WTC11 (cell line): ENCODE data around the gene NHLRC2. TPM values are rescaled to one million over a fixed set of nuclear protein-coding genes. Genes with fewer than 3 reads are reported as not detected.

Experiments used
- ATAC-seq: fragments of 200-7000 bp; cut with Tn5 transposase; 2 replicates; pipeline ENCODE4 v1.10.0; 2021; ENCODE audit warnings: mild to moderate bottlenecking, moderate library complexity
- CTCF ChIA-PET: fragments of 300-600 bp; sonication (Branson Sonifier 250); formaldehyde crosslinking; loops from one replicate; lab custom pipeline; 2021; ENCODE audit warnings: antibody characterized with exemption; lab: Charles Lee
- POLR2A ChIA-PET: fragments of 350-600 bp; sonication (Branson Sonifier 250); formaldehyde crosslinking; loops from one replicate; lab custom pipeline; 2021; ENCODE audit warnings: antibody characterized with exemption; lab: Charles Lee
- DNase-seq: peaks from one replicate; pipeline ENCODE4 v3.0.0; 2021; ENCODE audit warnings: low spot score
- H3K27ac Mint-ChIP-seq: 2 replicates; pipeline ENCODE4 v1.8.0; 2021; ENCODE audit warnings: mixed read lengths
- H3K27me3 Mint-ChIP-seq: 2 replicates; pipeline ENCODE4 v1.8.0; 2021; ENCODE audit warnings: low read depth, mild to moderate bottlenecking, moderate library complexity, mixed read lengths
- H3K36me3 Mint-ChIP-seq: 2 replicates; pipeline ENCODE4 v1.8.0; 2021; ENCODE audit warnings: mixed read lengths
- H3K4me1 Mint-ChIP-seq: 2 replicates; pipeline ENCODE4 v1.8.0; 2022; ENCODE audit warnings: mixed read lengths
- H3K4me3 Mint-ChIP-seq: 2 replicates; pipeline ENCODE4 v1.8.0; 2021; ENCODE audit warnings: mild to moderate bottlenecking, moderate library complexity, mixed read lengths
- H3K9me3 Mint-ChIP-seq: 2 replicates; pipeline ENCODE4 v1.8.0; 2021; ENCODE audit warnings: mixed read lengths
- CREB1 ChIP-seq: sonication (generic); formaldehyde crosslinking; IDR thresholded peaks from 2 replicates; pipeline ENCODE4 v1.8.0; 2023; ENCODE audit warnings: mild to moderate bottlenecking, missing genetic modification reagents
- CREM ChIP-seq: sonication (generic); formaldehyde crosslinking; IDR thresholded peaks from 2 replicates; pipeline ENCODE4 v1.8.1; 2022; ENCODE audit warnings: mild to moderate bottlenecking, missing genetic modification reagents, moderate library complexity
- ELF4 ChIP-seq: sonication (generic); formaldehyde crosslinking; IDR thresholded peaks from 2 replicates; pipeline ENCODE4 v1.8.1; 2022; ENCODE audit warnings: low read depth, mild to moderate bottlenecking, moderate library complexity, missing genetic modification reagents
- FOXJ3 ChIP-seq: sonication (generic); formaldehyde crosslinking; IDR thresholded peaks from 2 replicates; pipeline ENCODE4 v1.9.0; 2021; ENCODE audit warnings: missing genetic modification reagents, mild to moderate bottlenecking, borderline replicate concordance
- NFATC4 ChIP-seq: fragments of 250-450 bp; sonication (Bioruptor Pico); IDR thresholded peaks from 2 replicates; pipeline ENCODE4 v1.9.0; 2021; ENCODE audit warnings: mild to moderate bottlenecking
- NR3C1 ChIP-seq: sonication (generic); formaldehyde crosslinking; conservative IDR thresholded peaks from 2 replicates; pipeline ENCODE4 v1.8.1; 2023; ENCODE audit warnings: low read depth, mild to moderate bottlenecking, missing genetic modification reagents
- ZNF219 ChIP-seq: sonication (generic); formaldehyde crosslinking; IDR thresholded peaks from 2 replicates; pipeline ENCODE4 v1.8.0; 2023; ENCODE audit warnings: missing genetic modification reagents, mild to moderate bottlenecking, borderline replicate concordance
- ZNF671 ChIP-seq: fragments of 250-450 bp; sonication (Bioruptor Pico); IDR thresholded peaks from 2 replicates; pipeline ENCODE4 v1.8.0; 2021; ENCODE audit warnings: mild to moderate bottlenecking
- total RNA-seq: library from RNA; stranded (reverse); gene quantifications from 3 replicates; pipeline ENCODE4 v1.2.3, GENCODE V29; 2021
- TF ChIP-seq, protein P1 (sequence below): sonication (generic); formaldehyde crosslinking; IDR thresholded peaks from 2 replicates; pipeline ENCODE4 v1.8.0; 2023; ENCODE audit warnings: missing genetic modification reagents, mild to moderate bottlenecking, borderline replicate concordance
- TF ChIP-seq, protein P2 (sequence below): sonication (generic); formaldehyde crosslinking; IDR thresholded peaks from 2 replicates; pipeline ENCODE4 v1.8.0; 2023; ENCODE audit warnings: mild to moderate bottlenecking, missing genetic modification reagents
- TF ChIP-seq, protein P3 (sequence below): sonication (generic); formaldehyde crosslinking; IDR thresholded peaks from 2 replicates; pipeline ENCODE4 v1.8.1; 2023; ENCODE audit warnings: mild to moderate bottlenecking, moderate library complexity, missing genetic modification reagents
- TF ChIP-seq, protein P4 (sequence below): sonication (generic); formaldehyde crosslinking; IDR thresholded peaks from 2 replicates; pipeline ENCODE4 v1.8.1; 2022; ENCODE audit warnings: missing genetic modification reagents, borderline replicate concordance
- TF ChIP-seq, protein P5 (sequence below): sonication (generic); formaldehyde crosslinking; IDR thresholded peaks from 2 replicates; pipeline ENCODE4 v1.8.1; 2023; ENCODE audit warnings: mild to moderate bottlenecking, missing genetic modification reagents, moderate library complexity
- TF ChIP-seq, protein P6 (sequence below): sonication (generic); formaldehyde crosslinking; IDR thresholded peaks from 2 replicates; pipeline ENCODE4 v1.8.0; 2022; ENCODE audit warnings: mild to moderate bottlenecking, missing genetic modification reagents

Gene NHLRC2
- total RNA-seq, 1 experiment from 2014 or later, result 37.9 TPM

DNA sequence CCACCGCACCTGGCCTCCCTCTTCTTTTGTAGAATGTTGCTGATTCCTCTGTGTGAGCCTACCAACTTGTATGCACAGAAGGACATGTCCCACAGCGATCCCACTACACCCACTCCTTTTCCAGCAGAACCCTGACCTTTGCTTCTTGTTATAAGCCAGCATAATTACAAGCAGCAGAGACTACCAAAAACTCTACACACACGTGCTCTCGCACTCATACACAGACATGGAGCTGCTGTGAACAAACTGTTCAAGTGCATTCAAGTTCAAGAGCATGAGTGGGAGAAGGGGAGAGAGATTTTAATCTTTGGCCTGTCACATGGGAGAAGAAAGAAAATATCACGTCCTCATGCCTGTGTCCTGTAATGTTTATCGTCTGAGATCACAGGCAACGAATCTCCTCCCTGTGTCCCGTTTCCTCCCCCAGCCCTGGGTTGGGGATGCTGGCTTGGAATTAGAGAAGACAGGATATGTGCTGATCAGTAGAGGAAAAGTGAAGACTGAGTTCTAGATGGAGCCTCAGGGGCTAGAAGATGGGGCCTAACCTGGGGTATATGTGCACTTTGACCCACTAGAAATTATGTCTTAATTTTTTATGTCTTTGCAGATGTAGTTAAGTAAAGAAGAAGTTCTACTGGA lies 79.6 kb downstream of the NHLRC2 start:
- Mint-ChIP-seq H3K27ac (no peak overlapping the region), H3K4me3 (no peak overlapping the region), H3K36me3 (no peaks in the 10 kb centered on the region), H3K9me3 (peaks cover 14% of the 10 kb centered on the region), H3K4me1 (0 out of 2 replicates have a peak, but pooled peaks cover 3% of the 10 kb centered on the region), H3K27me3 (no peaks in the 10 kb centered on the region)
- TF ChIP-seq CREM (CRISPR knock-in tag), result no peak
- TF ChIP-seq, protein P1, sequence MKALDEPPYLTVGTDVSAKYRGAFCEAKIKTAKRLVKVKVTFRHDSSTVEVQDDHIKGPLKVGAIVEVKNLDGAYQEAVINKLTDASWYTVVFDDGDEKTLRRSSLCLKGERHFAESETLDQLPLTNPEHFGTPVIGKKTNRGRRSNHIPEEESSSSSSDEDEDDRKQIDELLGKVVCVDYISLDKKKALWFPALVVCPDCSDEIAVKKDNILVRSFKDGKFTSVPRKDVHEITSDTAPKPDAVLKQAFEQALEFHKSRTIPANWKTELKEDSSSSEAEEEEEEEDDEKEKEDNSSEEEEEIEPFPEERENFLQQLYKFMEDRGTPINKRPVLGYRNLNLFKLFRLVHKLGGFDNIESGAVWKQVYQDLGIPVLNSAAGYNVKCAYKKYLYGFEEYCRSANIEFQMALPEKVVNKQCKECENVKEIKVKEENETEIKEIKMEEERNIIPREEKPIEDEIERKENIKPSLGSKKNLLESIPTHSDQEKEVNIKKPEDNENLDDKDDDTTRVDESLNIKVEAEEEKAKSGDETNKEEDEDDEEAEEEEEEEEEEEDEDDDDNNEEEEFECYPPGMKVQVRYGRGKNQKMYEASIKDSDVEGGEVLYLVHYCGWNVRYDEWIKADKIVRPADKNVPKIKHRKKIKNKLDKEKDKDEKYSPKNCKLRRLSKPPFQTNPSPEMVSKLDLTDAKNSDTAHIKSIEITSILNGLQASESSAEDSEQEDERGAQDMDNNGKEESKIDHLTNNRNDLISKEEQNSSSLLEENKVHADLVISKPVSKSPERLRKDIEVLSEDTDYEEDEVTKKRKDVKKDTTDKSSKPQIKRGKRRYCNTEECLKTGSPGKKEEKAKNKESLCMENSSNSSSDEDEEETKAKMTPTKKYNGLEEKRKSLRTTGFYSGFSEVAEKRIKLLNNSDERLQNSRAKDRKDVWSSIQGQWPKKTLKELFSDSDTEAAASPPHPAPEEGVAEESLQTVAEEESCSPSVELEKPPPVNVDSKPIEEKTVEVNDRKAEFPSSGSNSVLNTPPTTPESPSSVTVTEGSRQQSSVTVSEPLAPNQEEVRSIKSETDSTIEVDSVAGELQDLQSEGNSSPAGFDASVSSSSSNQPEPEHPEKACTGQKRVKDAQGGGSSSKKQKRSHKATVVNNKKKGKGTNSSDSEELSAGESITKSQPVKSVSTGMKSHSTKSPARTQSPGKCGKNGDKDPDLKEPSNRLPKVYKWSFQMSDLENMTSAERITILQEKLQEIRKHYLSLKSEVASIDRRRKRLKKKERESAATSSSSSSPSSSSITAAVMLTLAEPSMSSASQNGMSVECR, result no peak
- TF ChIP-seq ZNF671 (CRISPR knock-in tag), result no peak
- TF ChIP-seq NR3C1 (CRISPR knock-in tag), result no peak
- TF ChIP-seq, protein P2, sequence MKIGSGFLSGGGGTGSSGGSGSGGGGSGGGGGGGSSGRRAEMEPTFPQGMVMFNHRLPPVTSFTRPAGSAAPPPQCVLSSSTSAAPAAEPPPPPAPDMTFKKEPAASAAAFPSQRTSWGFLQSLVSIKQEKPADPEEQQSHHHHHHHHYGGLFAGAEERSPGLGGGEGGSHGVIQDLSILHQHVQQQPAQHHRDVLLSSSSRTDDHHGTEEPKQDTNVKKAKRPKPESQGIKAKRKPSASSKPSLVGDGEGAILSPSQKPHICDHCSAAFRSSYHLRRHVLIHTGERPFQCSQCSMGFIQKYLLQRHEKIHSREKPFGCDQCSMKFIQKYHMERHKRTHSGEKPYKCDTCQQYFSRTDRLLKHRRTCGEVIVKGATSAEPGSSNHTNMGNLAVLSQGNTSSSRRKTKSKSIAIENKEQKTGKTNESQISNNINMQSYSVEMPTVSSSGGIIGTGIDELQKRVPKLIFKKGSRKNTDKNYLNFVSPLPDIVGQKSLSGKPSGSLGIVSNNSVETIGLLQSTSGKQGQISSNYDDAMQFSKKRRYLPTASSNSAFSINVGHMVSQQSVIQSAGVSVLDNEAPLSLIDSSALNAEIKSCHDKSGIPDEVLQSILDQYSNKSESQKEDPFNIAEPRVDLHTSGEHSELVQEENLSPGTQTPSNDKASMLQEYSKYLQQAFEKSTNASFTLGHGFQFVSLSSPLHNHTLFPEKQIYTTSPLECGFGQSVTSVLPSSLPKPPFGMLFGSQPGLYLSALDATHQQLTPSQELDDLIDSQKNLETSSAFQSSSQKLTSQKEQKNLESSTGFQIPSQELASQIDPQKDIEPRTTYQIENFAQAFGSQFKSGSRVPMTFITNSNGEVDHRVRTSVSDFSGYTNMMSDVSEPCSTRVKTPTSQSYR (CRISPR knock-in tag), result no peak
- ATAC-seq (no peak), DNase-seq (no peak)
- CTCF ChIA-PET, result no interaction called here
- POLR2A ChIA-PET, result no interaction called here

DNA sequence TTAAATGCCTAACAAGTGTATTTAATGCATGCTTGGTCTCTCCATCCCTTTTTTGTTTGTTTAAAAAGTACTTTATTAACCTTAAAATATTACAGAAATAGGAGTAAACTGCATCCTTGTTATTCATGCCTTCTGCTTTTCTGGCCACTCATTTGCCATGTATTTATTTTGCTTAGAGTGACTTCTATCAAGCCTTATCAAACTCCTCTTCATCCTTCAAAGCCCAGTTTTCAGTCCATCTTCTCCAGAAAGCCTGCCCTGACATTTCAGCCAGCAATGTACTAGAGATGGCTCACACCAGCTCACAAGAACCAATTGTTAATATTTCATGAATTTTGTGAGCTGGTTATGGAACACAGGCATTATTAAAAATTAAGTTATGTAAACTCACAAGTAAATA lies 82.8 kb downstream of the NHLRC2 start:
- H3K4me1 Mint-ChIP-seq, result no peaks in the 10 kb centered on the region
- no peaks in the 10 kb centered on the region for H3K36me3 Mint-ChIP-seq
- TF ChIP-seq, protein P3, sequence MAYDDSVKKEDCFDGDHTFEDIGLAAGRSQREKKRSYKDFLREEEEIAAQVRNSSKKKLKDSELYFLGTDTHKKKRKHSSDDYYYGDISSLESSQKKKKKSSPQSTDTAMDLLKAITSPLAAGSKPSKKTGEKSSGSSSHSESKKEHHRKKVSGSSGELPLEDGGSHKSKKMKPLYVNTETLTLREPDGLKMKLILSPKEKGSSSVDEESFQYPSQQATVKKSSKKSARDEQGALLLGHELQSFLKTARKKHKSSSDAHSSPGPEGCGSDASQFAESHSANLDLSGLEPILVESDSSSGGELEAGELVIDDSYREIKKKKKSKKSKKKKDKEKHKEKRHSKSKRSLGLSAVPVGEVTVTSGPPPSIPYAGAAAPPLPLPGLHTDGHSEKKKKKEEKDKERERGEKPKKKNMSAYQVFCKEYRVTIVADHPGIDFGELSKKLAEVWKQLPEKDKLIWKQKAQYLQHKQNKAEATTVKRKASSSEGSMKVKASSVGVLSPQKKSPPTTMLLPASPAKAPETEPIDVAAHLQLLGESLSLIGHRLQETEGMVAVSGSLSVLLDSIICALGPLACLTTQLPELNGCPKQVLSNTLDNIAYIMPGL (CRISPR knock-in tag), result no peak
- TF ChIP-seq CREB1 (no peak), ZNF219 (no peak), FOXJ3 (CRISPR knock-in tag) (no peak), ELF4 (no peak), NFATC4 (no peak)
- TF ChIP-seq, protein P4, sequence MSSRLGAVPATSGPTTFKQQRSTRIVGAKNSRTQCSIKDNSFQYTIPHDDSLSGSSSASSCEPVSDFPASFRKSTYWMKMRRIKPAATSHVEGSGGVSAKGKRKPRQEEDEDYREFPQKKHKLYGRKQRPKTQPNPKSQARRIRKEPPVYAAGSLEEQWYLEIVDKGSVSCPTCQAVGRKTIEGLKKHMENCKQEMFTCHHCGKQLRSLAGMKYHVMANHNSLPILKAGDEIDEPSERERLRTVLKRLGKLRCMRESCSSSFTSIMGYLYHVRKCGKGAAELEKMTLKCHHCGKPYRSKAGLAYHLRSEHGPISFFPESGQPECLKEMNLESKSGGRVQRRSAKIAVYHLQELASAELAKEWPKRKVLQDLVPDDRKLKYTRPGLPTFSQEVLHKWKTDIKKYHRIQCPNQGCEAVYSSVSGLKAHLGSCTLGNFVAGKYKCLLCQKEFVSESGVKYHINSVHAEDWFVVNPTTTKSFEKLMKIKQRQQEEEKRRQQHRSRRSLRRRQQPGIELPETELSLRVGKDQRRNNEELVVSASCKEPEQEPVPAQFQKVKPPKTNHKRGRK, result no peak
- TF ChIP-seq, protein P5, sequence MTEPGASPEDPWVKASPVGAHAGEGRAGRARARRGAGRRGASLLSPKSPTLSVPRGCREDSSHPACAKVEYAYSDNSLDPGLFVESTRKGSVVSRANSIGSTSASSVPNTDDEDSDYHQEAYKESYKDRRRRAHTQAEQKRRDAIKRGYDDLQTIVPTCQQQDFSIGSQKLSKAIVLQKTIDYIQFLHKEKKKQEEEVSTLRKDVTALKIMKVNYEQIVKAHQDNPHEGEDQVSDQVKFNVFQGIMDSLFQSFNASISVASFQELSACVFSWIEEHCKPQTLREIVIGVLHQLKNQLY (CRISPR knock-in tag), result no peak
- TF ChIP-seq, protein P6, sequence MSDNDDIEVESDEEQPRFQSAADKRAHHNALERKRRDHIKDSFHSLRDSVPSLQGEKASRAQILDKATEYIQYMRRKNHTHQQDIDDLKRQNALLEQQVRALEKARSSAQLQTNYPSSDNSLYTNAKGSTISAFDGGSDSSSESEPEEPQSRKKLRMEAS (CRISPR knock-in tag), result no peak
- TF ChIP-seq, all 79 proteins: peak for 0
- H3K27me3 Mint-ChIP-seq, result no peaks in the 10 kb centered on the region
- peaks cover 19% of the 10 kb centered on the region for H3K9me3 Mint-ChIP-seq
- ChIA-PET POLR2A (no interaction called here), CTCF (no interaction called here)
- no peak overlapping the region for H3K27ac Mint-ChIP-seq
- ATAC-seq, result no peak
- no peak overlapping the region for H3K4me3 Mint-ChIP-seq
- no peak for DNase-seq
